IMR-90 (cell line): ENCODE results near the gene NFATC3.

Experiments
- CEBPB ChIP-seq: IDR thresholded peaks from 2 replicates; pipeline ENCODE4 v1.6.1; 2012; ENCODE audit warnings: low read depth, low read length, improper control_type of control experiment
- FOS ChIP-seq: fragments of 150-350 bp; IDR thresholded peaks from 2 replicates; pipeline ENCODE4 v1.6.1; 2016; ENCODE audit warnings: low read depth, low read length
- MXI1 ChIP-seq: IDR thresholded peaks from 2 replicates; pipeline ENCODE4 v1.6.1; 2012; ENCODE audit warnings: low read depth, mild to moderate bottlenecking, low read length, moderate library complexity, borderline replicate concordance
- NFE2L2 ChIP-seq: fragments of 150-350 bp; IDR thresholded peaks from 2 replicates; pipeline ENCODE4 v1.6.1; 2016; ENCODE audit warnings: low read depth, mild to moderate bottlenecking, low read length
- POLR2A ChIP-seq: IDR thresholded peaks from 2 replicates; pipeline ENCODE4 v1.6.1; 2012; ENCODE audit warnings: mild to moderate bottlenecking, low read depth, low read length
- RAD21 ChIP-seq: IDR thresholded peaks from 2 replicates; pipeline ENCODE4 v1.6.1; 2012; ENCODE audit warnings: low read length, improper control_type of control experiment
- TF ChIP-seq, protein P1 (sequence below): conservative IDR thresholded peaks from 2 replicates; pipeline ENCODE4 v1.5.1; 2012; ENCODE audit warnings: mild to moderate bottlenecking, low read depth, low read length, improper control_type of control experiment

DNA sequence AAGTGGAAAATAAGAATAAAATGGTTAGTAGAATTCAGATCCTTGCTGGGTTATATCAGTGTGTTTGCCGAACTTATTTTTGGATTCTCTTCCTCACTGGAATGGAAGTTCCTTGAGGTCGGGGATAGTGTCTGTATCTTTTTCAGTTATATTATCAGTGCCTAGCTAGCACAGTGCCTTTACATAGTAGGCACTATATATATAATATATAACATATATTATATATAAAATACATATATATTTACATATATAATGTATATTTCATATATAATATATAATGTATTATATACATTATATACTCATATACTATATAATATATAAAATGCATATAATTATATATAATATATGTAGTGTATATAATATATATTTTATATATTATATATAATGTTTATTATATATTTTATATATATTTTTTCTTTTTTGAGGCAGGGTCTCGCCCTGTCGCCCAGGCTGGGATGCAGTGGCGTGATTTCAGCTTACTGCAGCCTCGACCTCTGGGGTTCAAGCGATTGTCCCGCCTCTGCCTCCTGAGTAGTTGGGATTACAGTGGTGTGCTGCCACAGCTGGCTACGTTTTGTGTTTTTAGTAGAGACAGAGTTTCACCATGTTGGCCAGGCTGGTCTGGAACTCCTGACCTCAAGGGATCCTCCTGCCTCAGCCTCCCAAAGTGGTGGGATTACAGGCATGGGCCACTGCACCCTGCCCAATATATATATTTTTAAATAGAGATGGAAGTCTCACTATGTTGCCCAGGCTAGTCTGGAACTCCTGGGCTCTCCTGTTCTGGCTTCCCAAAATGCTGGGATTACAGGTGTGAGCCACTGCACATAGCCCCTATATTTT, 3.2 kb downstream of the NFATC3 start:
- TF ChIP-seq, protein P1, sequence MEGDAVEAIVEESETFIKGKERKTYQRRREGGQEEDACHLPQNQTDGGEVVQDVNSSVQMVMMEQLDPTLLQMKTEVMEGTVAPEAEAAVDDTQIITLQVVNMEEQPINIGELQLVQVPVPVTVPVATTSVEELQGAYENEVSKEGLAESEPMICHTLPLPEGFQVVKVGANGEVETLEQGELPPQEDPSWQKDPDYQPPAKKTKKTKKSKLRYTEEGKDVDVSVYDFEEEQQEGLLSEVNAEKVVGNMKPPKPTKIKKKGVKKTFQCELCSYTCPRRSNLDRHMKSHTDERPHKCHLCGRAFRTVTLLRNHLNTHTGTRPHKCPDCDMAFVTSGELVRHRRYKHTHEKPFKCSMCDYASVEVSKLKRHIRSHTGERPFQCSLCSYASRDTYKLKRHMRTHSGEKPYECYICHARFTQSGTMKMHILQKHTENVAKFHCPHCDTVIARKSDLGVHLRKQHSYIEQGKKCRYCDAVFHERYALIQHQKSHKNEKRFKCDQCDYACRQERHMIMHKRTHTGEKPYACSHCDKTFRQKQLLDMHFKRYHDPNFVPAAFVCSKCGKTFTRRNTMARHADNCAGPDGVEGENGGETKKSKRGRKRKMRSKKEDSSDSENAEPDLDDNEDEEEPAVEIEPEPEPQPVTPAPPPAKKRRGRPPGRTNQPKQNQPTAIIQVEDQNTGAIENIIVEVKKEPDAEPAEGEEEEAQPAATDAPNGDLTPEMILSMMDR = no peak
- TF ChIP-seq MXI1 = no peak
- no peak for TF ChIP-seq RAD21
- TF ChIP-seq POLR2A = no peak
- TF ChIP-seq NFE2L2 = no peak
- no peak for TF ChIP-seq CEBPB
- no peak for TF ChIP-seq FOS
